ENCODE results near the gene SLC35G2.

SLC35G2 gene

DNA sequence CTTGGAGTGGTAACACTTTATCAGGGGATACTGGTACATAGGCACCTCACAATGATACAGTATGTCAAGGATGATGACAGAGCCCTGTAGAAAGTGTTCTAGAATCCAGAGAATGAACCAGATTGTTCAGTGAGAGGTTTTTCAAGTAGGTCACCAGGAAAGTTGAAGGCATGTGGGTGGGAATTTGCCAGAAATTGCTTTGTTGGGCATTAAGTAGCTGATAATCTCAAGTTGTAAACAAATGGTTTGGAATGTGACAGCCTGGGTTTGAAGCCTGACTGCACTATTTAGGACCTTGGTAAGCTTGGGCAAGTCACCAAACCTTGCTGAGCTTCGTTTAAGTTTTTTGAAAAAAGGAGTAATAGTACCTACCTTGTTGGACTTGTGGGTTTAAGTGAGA, 12.5 kb downstream of the SLC35G2 start:
- no peaks in the 10 kb centered on the region for H3K36me3 ChIP-seq (ENCODE audit: control insufficient read depth in 2 of 2, insufficient read depth in 2 of 2, low read length in 2 of 2)
- no peaks in the 10 kb centered on the region for H3K4me1 ChIP-seq (ENCODE audit: control insufficient read depth in 2 of 2, insufficient read depth in 2 of 2, low read length in 2 of 2)
- H3K9ac ChIP-seq (ENCODE audit: low read depth in 1 of 2, low read length in 2 of 2), result no peak overlapping the region
- H3K4me3 ChIP-seq (ENCODE audit: low read length in 2 of 2), result no peak overlapping the region
- no peak overlapping the region for H3K27ac ChIP-seq (ENCODE audit: low read depth in 2 of 2, low read length in 2 of 2)
- no peaks in the 10 kb centered on the region for H3K9me3 ChIP-seq (ENCODE audit: control insufficient read depth in 2 of 2, low read length in 2 of 2)
- no peaks in the 10 kb centered on the region for H3K27me3 ChIP-seq (ENCODE audit: control insufficient read depth in 2 of 2, insufficient read depth in 2 of 2, low read length in 2 of 2)

DNA sequence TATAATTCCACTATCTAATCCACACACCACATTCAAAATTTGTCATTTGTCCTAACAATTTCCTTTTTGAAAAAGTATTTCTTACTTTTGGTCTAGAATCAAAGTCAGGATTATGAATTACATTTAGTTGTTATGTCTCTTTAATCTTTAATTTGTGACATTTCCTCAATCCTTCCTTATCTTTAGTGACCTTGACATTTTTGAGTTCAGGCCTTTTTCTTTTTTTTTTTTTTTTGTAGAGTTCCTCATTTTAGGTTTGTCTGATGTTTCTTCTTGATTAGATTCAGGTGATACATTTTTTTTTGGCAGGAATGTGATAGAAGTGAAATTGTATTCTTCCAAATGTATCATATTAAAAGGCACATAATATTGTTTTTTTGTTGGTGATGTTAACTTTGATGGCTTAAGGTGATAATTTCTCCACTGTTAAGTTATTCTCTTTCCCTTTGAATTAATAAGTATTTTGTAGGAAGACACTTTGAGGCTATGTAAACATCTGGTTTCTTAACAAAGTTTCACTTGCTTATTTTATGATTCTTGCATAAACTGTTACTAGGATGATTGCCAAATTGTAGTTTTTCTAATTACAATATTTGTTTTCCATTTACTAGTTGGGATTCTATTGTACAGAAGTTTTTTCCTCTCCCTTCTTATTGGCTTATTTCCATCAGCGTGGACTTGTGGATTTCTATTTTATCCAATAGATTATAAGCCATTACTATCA, 16.3 kb downstream of the SLC35G2 start:
- Histone ChIP-seq H3K27ac (ENCODE audit: low read depth in 2 of 2, low read length in 2 of 2) (no peak overlapping the region), H3K9ac (ENCODE audit: low read depth in 1 of 2, low read length in 2 of 2) (no peak overlapping the region), H3K27me3 (ENCODE audit: control insufficient read depth in 2 of 2, insufficient read depth in 2 of 2, low read length in 2 of 2) (no peaks in the 10 kb centered on the region), H3K4me3 (ENCODE audit: low read length in 2 of 2) (no peak overlapping the region), H3K36me3 (ENCODE audit: control insufficient read depth in 2 of 2, insufficient read depth in 2 of 2, low read length in 2 of 2) (no peaks in the 10 kb centered on the region), H3K4me1 (ENCODE audit: control insufficient read depth in 2 of 2, insufficient read depth in 2 of 2, low read length in 2 of 2) (no peaks in the 10 kb centered on the region), H3K9me3 (ENCODE audit: control insufficient read depth in 2 of 2, low read length in 2 of 2) (no peaks in the 10 kb centered on the region)

DNA sequence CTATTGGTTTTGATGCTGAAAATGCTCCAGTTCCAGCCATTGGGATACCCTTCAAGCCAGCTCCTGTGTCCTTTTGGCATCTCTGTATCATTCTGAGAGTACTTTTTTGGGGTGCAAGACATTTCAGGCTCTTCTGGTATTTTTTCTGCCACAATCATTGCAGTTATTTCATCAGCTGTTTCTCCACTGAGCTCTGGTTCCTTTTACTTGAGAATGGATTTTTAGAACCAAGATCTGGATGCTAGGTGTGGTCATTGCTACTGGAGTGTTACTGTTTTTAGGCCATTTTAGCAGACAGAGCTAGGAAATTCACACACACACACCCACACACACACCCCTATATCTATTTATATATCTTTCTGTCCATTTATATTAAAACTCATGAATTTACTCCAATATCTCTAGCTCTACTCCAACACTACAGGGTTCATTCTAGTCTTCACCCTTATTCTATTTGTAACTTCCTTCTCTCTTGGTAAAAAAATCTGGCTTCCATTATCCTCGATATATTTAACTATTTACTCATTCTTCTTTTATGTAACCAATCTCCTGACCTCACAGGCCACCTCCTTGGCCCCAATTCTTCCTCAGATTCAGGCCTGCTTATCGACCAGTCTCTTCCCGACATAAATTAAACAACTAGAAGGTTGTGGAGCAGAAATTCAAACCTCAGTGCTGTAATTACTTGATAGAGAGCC, 17.0 kb downstream of the SLC35G2 start:
- H3K27ac ChIP-seq (ENCODE audit: low read depth in 2 of 2, low read length in 2 of 2), result no peak overlapping the region
- no peaks in the 10 kb centered on the region for H3K4me1 ChIP-seq (ENCODE audit: control insufficient read depth in 2 of 2, insufficient read depth in 2 of 2, low read length in 2 of 2)
- H3K4me3 ChIP-seq (ENCODE audit: low read length in 2 of 2), result no peak overlapping the region

DNA sequence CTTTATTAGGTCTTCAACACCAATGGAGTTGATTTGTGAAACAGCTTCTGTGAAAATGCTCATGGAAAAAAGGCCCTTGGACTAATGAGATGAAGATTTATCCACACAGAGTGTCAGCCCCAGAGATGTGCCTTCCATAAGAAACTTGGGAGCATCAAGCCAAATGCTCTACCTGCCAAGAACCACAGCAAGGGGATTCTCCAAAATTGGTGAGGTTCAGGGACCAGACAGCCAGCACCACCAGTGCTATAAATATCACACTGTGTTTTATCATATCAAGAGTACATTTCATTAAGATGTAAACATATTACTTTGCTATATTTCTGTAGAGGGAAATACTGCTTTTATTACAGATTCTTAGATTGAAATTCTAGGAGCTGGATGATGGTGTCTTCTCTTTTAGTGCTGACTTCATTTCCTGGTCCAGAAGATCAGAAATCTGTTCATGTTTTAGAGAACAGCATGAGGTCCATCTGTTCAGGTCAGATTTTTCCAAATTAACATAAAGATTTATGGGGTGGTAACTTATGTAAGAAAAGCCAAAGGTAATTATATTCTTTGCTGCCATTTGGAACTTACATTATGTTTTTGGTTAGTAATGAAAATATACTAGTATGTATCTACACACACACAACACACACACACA, 17.7 kb downstream of the SLC35G2 start:
- Histone ChIP-seq H3K4me1 (ENCODE audit: control insufficient read depth in 2 of 2, insufficient read depth in 2 of 2, low read length in 2 of 2) (no peaks in the 10 kb centered on the region), H3K4me3 (ENCODE audit: low read length in 2 of 2) (no peak overlapping the region), H3K9ac (ENCODE audit: low read depth in 1 of 2, low read length in 2 of 2) (no peak overlapping the region), H3K27me3 (ENCODE audit: control insufficient read depth in 2 of 2, insufficient read depth in 2 of 2, low read length in 2 of 2) (no peaks in the 10 kb centered on the region), H3K9me3 (ENCODE audit: control insufficient read depth in 2 of 2, low read length in 2 of 2) (no peaks in the 10 kb centered on the region), H3K27ac (ENCODE audit: low read depth in 2 of 2, low read length in 2 of 2) (no peak overlapping the region), H3K36me3 (ENCODE audit: control insufficient read depth in 2 of 2, insufficient read depth in 2 of 2, low read length in 2 of 2) (no peaks in the 10 kb centered on the region)

More for the DNA sequence above, 17.0 kb downstream of the SLC35G2 start:
- Histone ChIP-seq H3K9ac (ENCODE audit: low read depth in 1 of 2, low read length in 2 of 2) (no peak overlapping the region), H3K27me3 (ENCODE audit: control insufficient read depth in 2 of 2, insufficient read depth in 2 of 2, low read length in 2 of 2) (no peaks in the 10 kb centered on the region), H3K36me3 (ENCODE audit: control insufficient read depth in 2 of 2, insufficient read depth in 2 of 2, low read length in 2 of 2) (no peaks in the 10 kb centered on the region), H3K9me3 (ENCODE audit: control insufficient read depth in 2 of 2, low read length in 2 of 2) (no peaks in the 10 kb centered on the region)

DNA sequence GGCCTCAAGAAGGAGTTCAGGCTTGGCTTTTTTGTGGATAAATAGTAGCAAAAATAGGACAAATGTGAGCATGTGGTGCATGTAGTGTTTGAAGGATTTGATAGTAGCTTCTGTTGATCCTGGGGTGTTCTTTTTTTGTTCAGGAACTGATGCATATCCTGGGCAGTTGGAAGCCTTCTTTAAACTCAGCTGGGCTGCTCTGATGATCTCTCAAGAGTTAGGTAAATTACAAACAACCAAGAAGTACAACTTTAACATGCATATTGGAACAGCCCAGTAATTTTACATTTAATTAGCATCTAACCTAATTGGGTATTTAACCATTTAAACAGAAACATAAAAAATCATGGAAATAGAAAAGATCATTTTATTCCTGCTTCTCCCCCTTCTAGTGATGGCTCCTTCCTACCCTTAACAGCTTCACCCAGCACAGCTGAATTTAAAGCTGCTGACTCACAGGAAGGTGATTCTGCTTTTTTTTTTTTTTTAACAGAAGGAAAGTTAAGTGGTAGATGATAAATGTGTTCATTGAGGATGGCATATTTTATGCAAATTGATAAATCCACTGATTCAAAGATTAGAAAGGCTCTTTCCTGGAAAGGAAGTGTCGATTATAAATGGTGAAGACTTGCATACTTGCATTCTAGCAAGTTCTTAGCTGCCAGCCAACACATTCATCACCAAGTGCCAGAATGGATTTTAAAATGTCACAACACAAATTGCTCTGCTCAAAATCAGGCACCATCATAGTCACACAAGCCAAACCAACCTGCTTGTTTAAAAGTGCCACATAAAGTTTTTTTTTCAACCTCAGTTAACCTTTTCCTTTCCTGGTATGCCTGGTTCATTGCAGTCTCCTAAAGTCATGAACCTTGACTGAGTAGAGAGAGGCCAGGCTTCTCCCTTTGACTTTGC, 20.0 kb downstream of the SLC35G2 start:
- Histone ChIP-seq H3K27me3 (ENCODE audit: control insufficient read depth in 2 of 2, insufficient read depth in 2 of 2, low read length in 2 of 2) (no peaks in the 10 kb centered on the region), H3K27ac (ENCODE audit: low read depth in 2 of 2, low read length in 2 of 2) (no peak overlapping the region), H3K4me1 (ENCODE audit: control insufficient read depth in 2 of 2, insufficient read depth in 2 of 2, low read length in 2 of 2) (no peaks in the 10 kb centered on the region), H3K9me3 (ENCODE audit: control insufficient read depth in 2 of 2, low read length in 2 of 2) (no peaks in the 10 kb centered on the region), H3K36me3 (ENCODE audit: control insufficient read depth in 2 of 2, insufficient read depth in 2 of 2, low read length in 2 of 2) (no peaks in the 10 kb centered on the region), H3K9ac (ENCODE audit: low read depth in 1 of 2, low read length in 2 of 2) (no peak overlapping the region), H3K4me3 (ENCODE audit: low read length in 2 of 2) (no peak overlapping the region)

DNA sequence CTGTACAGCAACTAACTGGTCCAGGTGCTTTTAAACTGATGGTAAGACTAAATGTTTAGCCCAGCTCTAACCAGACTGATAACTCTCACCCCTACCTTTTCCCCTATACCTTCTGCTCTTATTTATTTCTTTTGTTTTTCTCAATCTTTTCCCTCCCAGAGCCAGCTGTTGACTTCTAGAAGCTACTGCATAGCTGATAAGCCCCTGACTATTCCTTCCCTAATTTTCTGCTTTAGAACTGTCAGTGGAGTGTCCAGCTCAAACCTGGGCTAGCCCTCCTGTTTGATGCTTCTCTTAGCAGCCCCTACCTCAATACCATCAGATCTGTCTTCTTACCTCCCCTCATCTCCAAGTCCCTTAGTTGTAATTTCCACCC, 20.6 kb downstream of the SLC35G2 start:
- Histone ChIP-seq H3K9me3 (ENCODE audit: control insufficient read depth in 2 of 2, low read length in 2 of 2) (no peaks in the 10 kb centered on the region), H3K9ac (ENCODE audit: low read depth in 1 of 2, low read length in 2 of 2) (no peak overlapping the region), H3K4me3 (ENCODE audit: low read length in 2 of 2) (no peak overlapping the region), H3K27me3 (ENCODE audit: control insufficient read depth in 2 of 2, insufficient read depth in 2 of 2, low read length in 2 of 2) (no peaks in the 10 kb centered on the region), H3K27ac (ENCODE audit: low read depth in 2 of 2, low read length in 2 of 2) (no peak overlapping the region), H3K4me1 (ENCODE audit: control insufficient read depth in 2 of 2, insufficient read depth in 2 of 2, low read length in 2 of 2) (no peaks in the 10 kb centered on the region), H3K36me3 (ENCODE audit: control insufficient read depth in 2 of 2, insufficient read depth in 2 of 2, low read length in 2 of 2) (no peaks in the 10 kb centered on the region)

DNA sequence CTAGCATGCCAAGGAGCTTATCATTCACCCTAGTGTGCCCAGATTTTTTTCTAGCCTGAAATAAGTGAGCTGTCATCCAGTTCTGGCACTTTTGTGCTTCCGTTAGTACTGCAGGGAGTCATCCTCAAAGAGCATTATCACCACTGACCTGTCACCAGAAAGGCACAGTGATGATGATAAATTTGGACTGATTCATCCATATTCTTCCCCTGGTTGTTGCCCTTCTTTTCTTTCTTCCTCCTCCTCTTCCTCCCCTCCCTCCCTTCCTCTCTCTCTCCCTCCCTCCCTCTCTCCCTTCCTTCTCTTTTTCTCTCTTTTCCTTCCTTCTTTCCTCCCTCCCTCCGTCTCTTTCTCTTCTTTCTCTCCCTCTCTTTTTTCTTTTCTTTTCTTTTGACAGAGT, 21.3 kb downstream of the SLC35G2 start:
- no peak overlapping the region for H3K9ac ChIP-seq (ENCODE audit: low read depth in 1 of 2, low read length in 2 of 2)

DNA sequence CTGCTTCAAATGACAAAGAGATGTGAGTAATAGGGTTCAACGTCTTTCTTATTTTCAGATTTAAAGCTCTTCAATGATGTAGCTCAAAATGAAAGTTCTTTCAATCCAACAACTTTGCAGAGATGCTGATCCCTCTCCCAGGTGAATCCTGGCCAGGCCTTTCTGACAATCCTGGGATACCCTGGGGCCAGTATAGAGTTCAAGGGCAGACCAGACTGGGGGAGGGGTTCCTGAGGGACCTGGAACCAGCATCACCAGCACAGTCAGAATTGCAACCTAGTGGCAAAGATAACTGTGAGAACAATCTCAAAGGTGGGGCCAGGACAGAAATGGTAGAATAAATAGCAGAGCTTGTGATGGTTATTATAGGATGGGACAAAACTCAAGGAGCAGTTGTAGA, 23.4 kb downstream of the SLC35G2 start:
- no peaks in the 10 kb centered on the region for H3K9me3 ChIP-seq (ENCODE audit: control insufficient read depth in 2 of 2, low read length in 2 of 2)
- no peaks in the 10 kb centered on the region for H3K27me3 ChIP-seq (ENCODE audit: control insufficient read depth in 2 of 2, insufficient read depth in 2 of 2, low read length in 2 of 2)
- no peak overlapping the region for H3K27ac ChIP-seq (ENCODE audit: low read depth in 2 of 2, low read length in 2 of 2)

More for the DNA sequence above, 21.3 kb downstream of the SLC35G2 start:
- no peak overlapping the region for H3K27ac ChIP-seq (ENCODE audit: low read depth in 2 of 2, low read length in 2 of 2)
- no peaks in the 10 kb centered on the region for H3K27me3 ChIP-seq (ENCODE audit: control insufficient read depth in 2 of 2, insufficient read depth in 2 of 2, low read length in 2 of 2)
- no peaks in the 10 kb centered on the region for H3K4me1 ChIP-seq (ENCODE audit: control insufficient read depth in 2 of 2, insufficient read depth in 2 of 2, low read length in 2 of 2)
- no peaks in the 10 kb centered on the region for H3K36me3 ChIP-seq (ENCODE audit: control insufficient read depth in 2 of 2, insufficient read depth in 2 of 2, low read length in 2 of 2)
- H3K9me3 ChIP-seq (ENCODE audit: control insufficient read depth in 2 of 2, low read length in 2 of 2), result no peaks in the 10 kb centered on the region
- no peak overlapping the region for H3K4me3 ChIP-seq (ENCODE audit: low read length in 2 of 2)

DNA sequence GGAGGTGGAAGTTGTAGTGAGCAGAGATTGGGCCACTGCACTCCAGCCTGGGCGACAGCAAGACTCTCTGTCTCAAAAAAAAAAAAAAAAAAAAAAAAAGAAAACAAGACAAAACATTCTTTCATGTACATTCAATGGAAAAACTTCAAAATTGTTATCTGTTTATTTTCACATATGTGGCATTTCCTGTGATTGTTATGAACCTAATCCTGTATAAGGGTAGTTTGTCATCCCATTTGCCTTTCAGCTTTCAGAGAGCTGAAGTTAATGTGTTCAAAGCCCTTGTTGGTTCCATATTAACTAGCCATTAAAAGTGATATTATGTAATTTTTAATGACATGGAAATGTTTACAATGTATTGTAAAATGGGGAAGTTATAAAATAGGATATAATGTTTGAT, 25.8 kb downstream of the SLC35G2 start:
- Histone ChIP-seq H3K4me3 (ENCODE audit: low read length in 2 of 2) (no peak overlapping the region), H3K9ac (ENCODE audit: low read depth in 1 of 2, low read length in 2 of 2) (no peak overlapping the region), H3K9me3 (ENCODE audit: control insufficient read depth in 2 of 2, low read length in 2 of 2) (no peaks in the 10 kb centered on the region), H3K27ac (ENCODE audit: low read depth in 2 of 2, low read length in 2 of 2) (no peak overlapping the region), H3K4me1 (ENCODE audit: control insufficient read depth in 2 of 2, insufficient read depth in 2 of 2, low read length in 2 of 2) (no peaks in the 10 kb centered on the region), H3K27me3 (ENCODE audit: control insufficient read depth in 2 of 2, insufficient read depth in 2 of 2, low read length in 2 of 2) (no peaks in the 10 kb centered on the region), H3K36me3 (ENCODE audit: control insufficient read depth in 2 of 2, insufficient read depth in 2 of 2, low read length in 2 of 2) (no peaks in the 10 kb centered on the region)

More for the DNA sequence above, 23.4 kb downstream of the SLC35G2 start:
- Histone ChIP-seq H3K4me1 (ENCODE audit: control insufficient read depth in 2 of 2, insufficient read depth in 2 of 2, low read length in 2 of 2) (no peaks in the 10 kb centered on the region), H3K36me3 (ENCODE audit: control insufficient read depth in 2 of 2, insufficient read depth in 2 of 2, low read length in 2 of 2) (no peaks in the 10 kb centered on the region), H3K4me3 (ENCODE audit: low read length in 2 of 2) (no peak overlapping the region), H3K9ac (ENCODE audit: low read depth in 1 of 2, low read length in 2 of 2) (no peak overlapping the region)
